GM12878 (cell line): Measurements from ENCODE around the gene DHRS1. TPM values are rescaled to one million over a fixed set of nuclear protein-coding genes. Genes with fewer than 3 reads are reported as not detected.

Source experiments
- ATAC-seq: fragments of 200-7000 bp; cut with Tn5 transposase; 3 replicates; pipeline ENCODE4 v1.9.1; 2020; ENCODE audit warnings: mild to moderate bottlenecking, moderate library complexity
- BruUV-seq: library from RNA; stranded (reverse); fragments of 400-500 nt; replicated peaks from 2 replicates; lab custom pipeline; 2021; lab: Mats Ljungman, UMichigan
- CTCF ChIA-PET: fragments of 300-600 bp; sonication (Branson Sonifier 250); formaldehyde crosslinking; extraction: SDS; loops from one replicate; lab custom pipeline; 2021; ENCODE audit warnings: inconsistent platforms; lab: Yijun Ruan, JAX
- POLR2A ChIA-PET: fragments of 350-600 bp; formaldehyde crosslinking; extraction: SDS; loops from one replicate; lab custom pipeline; 2021; ENCODE audit warnings: inconsistent platforms; lab: Charles Lee
- RAD21 ChIA-PET: fragments of 300-600 bp; sonication (Branson Sonifier 250); formaldehyde crosslinking; loops from one replicate; lab custom pipeline; 2023; ENCODE audit warnings: antibody characterized with exemption; ENCODE audit not compliant: unreplicated experiment; lab: Charles Lee
- SMC1A ChIA-PET: fragments of 300-600 bp; sonication (Branson Sonifier 250); formaldehyde crosslinking; loops from one replicate; lab custom pipeline; 2023; ENCODE audit not compliant: unreplicated experiment, uncharacterized antibody; lab: Charles Lee
- DNase-seq: peaks from one replicate; pipeline ENCODE4 v3.0.0-alpha.2; 2011; ENCODE audit warnings: low read depth, low spot score
- FAIRE-seq: peaks from 3 replicates; lab custom pipeline; 2011; peaks lifted over from hg19 to GRCh38; lab: Jason Lieb, UNC
- H2AFZ ChIP-seq: 2 replicates; pipeline ENCODE4 v1.6.0; 2011; ENCODE audit warnings: low read depth, low read length, control low read depth; ENCODE audit not compliant: control insufficient read depth
- H3K27ac ChIP-seq: 2 replicates; pipeline ENCODE4 v1.5.1; 2011; ENCODE audit warnings: control low read depth; ENCODE audit not compliant: control insufficient read depth, insufficient read depth
- H3K27me3 ChIP-seq, 2 experiments: replicated peaks in 1 of 2; 2 replicates each; pipeline versions ENCODE4 v1.6.0 to v1.6.1; 2011; ENCODE audit warnings: low read length in 1 of 2; ENCODE audit not compliant: control insufficient read depth in 2 of 2, insufficient read depth in 2 of 2
- H3K36me3 ChIP-seq, 2 experiments: 2 replicates each; pipeline ENCODE4 v1.5.1; 2011; ENCODE audit warnings: low read length in 1 of 2; ENCODE audit not compliant: control insufficient read depth in 2 of 2, insufficient read depth in 2 of 2
- H3K4me1 ChIP-seq: 2 replicates; pipeline ENCODE4 v1.6.1; 2011; ENCODE audit warnings: mild to moderate bottlenecking, low read length, moderate library complexity, mixed read lengths; ENCODE audit not compliant: control insufficient read depth, insufficient read depth
- H3K4me2 ChIP-seq: 2 replicates; pipeline ENCODE4 v1.6.0; 2011; ENCODE audit warnings: control low read depth; ENCODE audit not compliant: control insufficient read depth, insufficient read depth
- H3K4me3 ChIP-seq: fragments of 200-600 bp; sonication (generic); 2 replicates; pipeline ENCODE4 v1.5.1; 2016
- H3K79me2 ChIP-seq: 2 replicates; pipeline ENCODE4 v1.6.0; 2011; ENCODE audit warnings: low read length; ENCODE audit not compliant: control insufficient read depth, insufficient read depth
- H3K9ac ChIP-seq: 2 replicates; pipeline ENCODE4 v1.8.0; 2011; ENCODE audit warnings: low read length, control low read depth, mixed read lengths; ENCODE audit not compliant: control insufficient read depth, insufficient read depth
- H3K9me3 ChIP-seq: replicated peaks from 3 replicates; pipeline ENCODE4 v1.5.1; 2011; ENCODE audit warnings: mild to moderate bottlenecking, low read length; ENCODE audit not compliant: control insufficient read depth, insufficient read depth
- H4K20me1 ChIP-seq: 2 replicates; pipeline ENCODE4 v1.6.0; 2011; ENCODE audit not compliant: control insufficient read depth, insufficient read depth
- BCL11A ChIP-seq: IDR thresholded peaks from 2 replicates; pipeline ENCODE4 v1.6.1; 2011; ENCODE audit warnings: low read depth, low read length
- HDGF ChIP-seq: fragments of 450-650 bp; IDR thresholded peaks from 2 replicates; pipeline ENCODE4 v1.6.1; 2016; ENCODE audit warnings: antibody characterized with exemption
- MEF2A ChIP-seq: IDR thresholded peaks from 2 replicates; pipeline ENCODE4 v1.6.1; 2011; ENCODE audit warnings: low read depth, mild to moderate bottlenecking, low read length, moderate library complexity; ENCODE audit not compliant: insufficient read depth
- RUNX3 ChIP-seq: IDR thresholded peaks from 2 replicates; pipeline ENCODE4 v1.6.1; 2012; ENCODE audit warnings: low read length, inconsistent platforms
- TBL1XR1 ChIP-seq: IDR thresholded peaks from 2 replicates; pipeline ENCODE4 v1.6.1; 2012; ENCODE audit warnings: low read depth, low read length, improper control_type of control experiment
- WRNIP1 ChIP-seq: IDR thresholded peaks from 2 replicates; pipeline ENCODE4 v1.6.1; 2011; ENCODE audit warnings: low read depth, low read length, improper control_type of control experiment, borderline replicate concordance
- YBX1 ChIP-seq: fragments of 450-650 bp; IDR thresholded peaks from 2 replicates; pipeline ENCODE4 v1.6.1; 2016; ENCODE audit warnings: antibody characterized with exemption
- ZNF207 ChIP-seq: fragments of 450-650 bp; IDR thresholded peaks from 2 replicates; pipeline ENCODE4 v1.6.1; 2014; ENCODE audit warnings: antibody characterized with exemption, mild to moderate bottlenecking, borderline replicate concordance
- ZNF687 ChIP-seq: fragments of 450-650 bp; IDR thresholded peaks from 2 replicates; pipeline ENCODE4 v1.6.1; 2017; ENCODE audit warnings: mild to moderate bottlenecking, moderate library complexity
- WGBS: methylation state at CpG from one replicate; pipeline ENCODE4 v1.1.6; 2016; ENCODE audit warnings: low lambda C conversion rate; ENCODE audit not compliant: insufficient replicate concordance, insufficient coverage; ENCODE audit errors: missing lambda C conversion rate; 5-methylcytosine and 5-hydroxymethylcytosine counted together
- in situ Hi-C: fragments of 300-500 bp; cut with MboI; formaldehyde crosslinking; loops from 9 replicates; pipeline ENCODE4 v1.14.3; 2018; ENCODE audit warnings: mixed read lengths
- intact Hi-C: fragments of 100-400 bp; cut with micrococcal nuclease; formaldehyde crosslinking; loops from one replicate; pipeline ENCODE4 v1.14.2; 2022; ENCODE audit not compliant: unreplicated experiment
- polyA plus RNA-seq, 11 experiments: library from polyadenylated mRNA; depleted of rRNA in 4 of 11; unstranded in 6 of 11; stranded (reverse) in 5 of 11; fragments of >200 nt; fragmentation: Nextera tagmentation in 4 of 11; fragmentation: Illumina TruSeq in 1 of 11; extraction: Ambion mirVana in 4 of 11; extraction: Trizol in 1 of 11; gene quantifications; 1 replicate in 1 of 11; 2 replicates in 10 of 11; pipeline versions ENCODE4 v1.2.1 to v1.2.3, GENCODE V29; 2011 to 2016; ENCODE audit warnings: inconsistent platforms in 2 of 11, missing spikeins in 2 of 11, low read depth in 1 of 11
- total RNA-seq, 4 experiments: library from RNA; depleted of rRNA in 3 of 4; stranded (reverse); fragments of >200 nt in 3 of 4; fragmentation: Illumina TruSeq in 1 of 4; extraction: Trizol in 1 of 4; gene quantifications; 2 replicates each; pipeline versions ENCODE4 v1.2.1 to v1.2.3, GENCODE V29; 2013 to 2021
- TF ChIP-seq, protein P1 (sequence below): fragments of 450-650 bp; IDR thresholded peaks from 2 replicates; pipeline ENCODE4 v1.6.1; 2016; ENCODE audit warnings: mild to moderate bottlenecking
- TF ChIP-seq, protein P2 (sequence below): fragments of 150-350 bp; IDR thresholded peaks from 2 replicates; pipeline ENCODE4 v1.6.1; 2016; ENCODE audit warnings: low read depth, low read length

Gene DHRS1
- total and polyA plus RNA-seq, 10 of the 15 experiments (the other 5 are each of a cell fraction or from before 2014, with no cell fraction given) = 12.1 to 45.0 (median 25.7) TPM

GRCh38 chr14:24271834-24272263 lies 27.7 kb downstream of the DHRS1 start:
- ChIA-PET POLR2A (interaction anchor here (0.8 to 10.9 kb wide), 11 partner anchors 8 to 159 kb away, joined by 3 to 171 read pairs (median 7); partner anchors contain the start of genes CHMP4A, CIDEB, EMC9 and RNF31), SMC1A (interaction anchor here (1.3 to 8.9 kb wide), 9 partner anchors 19 to 170 kb away, joined by 3 to 141 read pairs (median 5); partner anchors contain the start of genes DCAF11, DHRS1, IPO4 and NOP9), CTCF (interaction anchor here (0.7 to 17.1 kb wide), 11 partner anchors 8 to 159 kb away, joined by 3 to 269 read pairs (median 13); partner anchors contain the start of genes CBLN3, CIDEB, DHRS1 and KHNYN), RAD21 (interaction anchor here (0.8 to 5.6 kb wide), 8 partner anchors 8 to 83 kb away, joined by 4 to 59 read pairs (median 11); partner anchors contain the start of genes CIDEB, IPO4 and TINF2)
- 2% methylated on average over 3 of the region's 3 CpGs for WGBS
- in situ Hi-C loops = no loop called here
- Histone ChIP-seq H3K27me3 (no peaks in the 10 kb centered on the region), H3K9me3 (no peaks in the 10 kb centered on the region), H3K27ac (peak overlapping the region; percentile 99), H3K79me2 (peaks cover 14% of the 10 kb centered on the region), H3K4me1 (peaks cover 26% of the 10 kb centered on the region), H3K36me3 (peaks cover 3 to 15% of the 10 kb centered on the region in 2 experiments; a peak in 3 of 4 replicates), H2AFZ (peak overlapping the region; percentile 75), H4K20me1 (no peaks in the 10 kb centered on the region), H3K9ac (peak overlapping the region; percentile 99), H3K4me3 (peak overlapping the region; percentile 88), H3K4me2 (peak overlapping the region; percentile 35)
- DNase-seq (no peak), ATAC-seq (no peak), FAIRE-seq (no peak)
- BruUV-seq = TSS peak; percentile 73
- intact Hi-C loops = loop anchor here (1.0 to 2.0 kb wide), 4 partner anchors 25 to 55 kb away; partner anchors contain the start of genes MDP1 and TINF2
- TF ChIP-seq, protein P1, sequence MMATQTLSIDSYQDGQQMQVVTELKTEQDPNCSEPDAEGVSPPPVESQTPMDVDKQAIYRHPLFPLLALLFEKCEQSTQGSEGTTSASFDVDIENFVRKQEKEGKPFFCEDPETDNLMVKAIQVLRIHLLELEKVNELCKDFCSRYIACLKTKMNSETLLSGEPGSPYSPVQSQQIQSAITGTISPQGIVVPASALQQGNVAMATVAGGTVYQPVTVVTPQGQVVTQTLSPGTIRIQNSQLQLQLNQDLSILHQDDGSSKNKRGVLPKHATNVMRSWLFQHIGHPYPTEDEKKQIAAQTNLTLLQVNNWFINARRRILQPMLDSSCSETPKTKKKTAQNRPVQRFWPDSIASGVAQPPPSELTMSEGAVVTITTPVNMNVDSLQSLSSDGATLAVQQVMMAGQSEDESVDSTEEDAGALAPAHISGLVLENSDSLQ = peak; percentile 68
- TF ChIP-seq YBX1 = no peak
- TF ChIP-seq RUNX3 = no peak
- TF ChIP-seq TBL1XR1 = no peak
- no peak for TF ChIP-seq ZNF207
- no peak for TF ChIP-seq MEF2A
- TF ChIP-seq HDGF = peak; percentile 88; the same call in 1 of the 2 replicates
- no peak for TF ChIP-seq ZNF687
- no peak for TF ChIP-seq WRNIP1
- no peak for TF ChIP-seq BCL11A
- TF ChIP-seq, protein P2, sequence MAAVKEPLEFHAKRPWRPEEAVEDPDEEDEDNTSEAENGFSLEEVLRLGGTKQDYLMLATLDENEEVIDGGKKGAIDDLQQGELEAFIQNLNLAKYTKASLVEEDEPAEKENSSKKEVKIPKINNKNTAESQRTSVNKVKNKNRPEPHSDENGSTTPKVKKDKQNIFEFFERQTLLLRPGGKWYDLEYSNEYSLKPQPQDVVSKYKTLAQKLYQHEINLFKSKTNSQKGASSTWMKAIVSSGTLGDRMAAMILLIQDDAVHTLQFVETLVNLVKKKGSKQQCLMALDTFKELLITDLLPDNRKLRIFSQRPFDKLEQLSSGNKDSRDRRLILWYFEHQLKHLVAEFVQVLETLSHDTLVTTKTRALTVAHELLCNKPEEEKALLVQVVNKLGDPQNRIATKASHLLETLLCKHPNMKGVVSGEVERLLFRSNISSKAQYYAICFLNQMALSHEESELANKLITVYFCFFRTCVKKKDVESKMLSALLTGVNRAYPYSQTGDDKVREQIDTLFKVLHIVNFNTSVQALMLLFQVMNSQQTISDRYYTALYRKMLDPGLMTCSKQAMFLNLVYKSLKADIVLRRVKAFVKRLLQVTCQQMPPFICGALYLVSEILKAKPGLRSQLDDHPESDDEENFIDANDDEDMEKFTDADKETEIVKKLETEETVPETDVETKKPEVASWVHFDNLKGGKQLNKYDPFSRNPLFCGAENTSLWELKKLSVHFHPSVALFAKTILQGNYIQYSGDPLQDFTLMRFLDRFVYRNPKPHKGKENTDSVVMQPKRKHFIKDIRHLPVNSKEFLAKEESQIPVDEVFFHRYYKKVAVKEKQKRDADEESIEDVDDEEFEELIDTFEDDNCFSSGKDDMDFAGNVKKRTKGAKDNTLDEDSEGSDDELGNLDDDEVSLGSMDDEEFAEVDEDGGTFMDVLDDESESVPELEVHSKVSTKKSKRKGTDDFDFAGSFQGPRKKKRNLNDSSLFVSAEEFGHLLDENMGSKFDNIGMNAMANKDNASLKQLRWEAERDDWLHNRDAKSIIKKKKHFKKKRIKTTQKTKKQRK = no peak
